Fibroblast of the aortic adventitia (primary cell): ENCODE data around the gene VIM. TPM values are rescaled to one million over a fixed set of nuclear protein-coding genes. Genes with fewer than 3 reads are reported as not detected.

Experiments
- DNase-seq: peaks from one replicate; pipeline ENCODE4 v3.0.0-alpha.2; 2010; ENCODE audit warnings: low read depth
- H3K4me3 ChIP-seq: 2 replicates; pipeline ENCODE4 v1.5.1; 2011; ENCODE audit warnings: low read depth, mild to moderate bottlenecking, control low read depth, low read length, moderate library complexity
- CTCF ChIP-seq: IDR thresholded peaks from 2 replicates; pipeline ENCODE4 v1.5.1; 2011; ENCODE audit warnings: mild to moderate bottlenecking, low read length, control low read depth, inconsistent platforms; ENCODE audit not compliant: insufficient read depth
- total RNA-seq: library from RNA; depleted of rRNA; stranded (reverse); fragments of >200 nt; gene quantifications from 2 replicates; pipeline ENCODE4 v1.2.3, GENCODE V29; 2012; ENCODE audit warnings: low replicate concordance

The VIM gene
- total RNA-seq, 1 donor = 12,680 TPM

- DNase-seq = peak; percentile 65
- H3K4me3 ChIP-seq = no peak overlapping the region
These were observed 21.8 kb upstream of the VIM start for GRCh38 chr10:17206210-17206709.

GRCh38 chr10:17208476-17208875 is 19.6 kb upstream of the VIM start:
- DNase-seq = no peak
- no peak for TF ChIP-seq CTCF

More at GRCh38 chr10:17206210-17206709, 21.8 kb upstream of the VIM start:
- no peak for TF ChIP-seq CTCF

GRCh38 chr10:17209302-17209701 is 18.7 kb upstream of the VIM start:
- DNase-seq = no peak
- no peak for TF ChIP-seq CTCF
- H3K4me3 ChIP-seq = no peak overlapping the region

More at GRCh38 chr10:17208476-17208875, 19.6 kb upstream of the VIM start:
- no peak overlapping the region for H3K4me3 ChIP-seq

GRCh38 chr10:17209881-17210280 is 18.2 kb upstream of the VIM start:
- no peak overlapping the region for H3K4me3 ChIP-seq
- peak; percentile 59 for DNase-seq
- TF ChIP-seq CTCF = no peak

- DNase-seq = peak; percentile 69
These were observed 17.7 kb upstream of the VIM start for GRCh38 chr10:17210361-17210760.

GRCh38 chr10:17212802-17213221 is 15.2 kb upstream of the VIM start:
- H3K4me3 ChIP-seq = no peak overlapping the region
- no peak for DNase-seq
- no peak for TF ChIP-seq CTCF

More at GRCh38 chr10:17210361-17210760, 17.7 kb upstream of the VIM start:
- H3K4me3 ChIP-seq = no peak overlapping the region
- TF ChIP-seq CTCF = no peak
